Pons (tissue), 1 donor: ENCODE results near the gene MRPS30.
"Not testable (repeated sequence)": the region's sequence is repeated elsewhere in the genome, so short reads cannot be mapped to it uniquely, and the experiment has no call there.

Experiments used
- DNase-seq: peaks from one replicate; pipeline ENCODE4 v3.0.0-alpha.2; 2016; ENCODE audit warnings: low spot score

MRPS30 gene

DNA sequence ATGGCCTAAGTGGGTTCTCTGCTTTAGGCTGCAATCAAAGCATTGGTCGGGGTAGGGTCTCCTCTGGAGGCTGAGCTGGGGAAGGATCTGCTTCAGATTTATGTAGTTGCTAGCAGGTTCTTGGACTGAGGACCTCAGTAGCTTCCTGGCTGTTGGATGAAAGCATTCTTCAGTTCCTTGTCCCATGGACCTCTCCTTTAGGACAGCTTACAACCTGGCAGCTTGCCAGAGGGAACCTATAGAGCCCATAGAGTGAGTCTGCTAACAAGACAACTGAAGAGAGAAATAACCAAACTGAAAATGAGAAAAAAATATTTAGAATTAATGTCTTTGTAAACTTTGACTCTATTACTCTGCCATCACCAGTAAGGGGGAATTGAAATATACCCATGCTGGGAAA lies 12.4 kb downstream of the MRPS30 start:
- DNase-seq = no peak

DNA sequence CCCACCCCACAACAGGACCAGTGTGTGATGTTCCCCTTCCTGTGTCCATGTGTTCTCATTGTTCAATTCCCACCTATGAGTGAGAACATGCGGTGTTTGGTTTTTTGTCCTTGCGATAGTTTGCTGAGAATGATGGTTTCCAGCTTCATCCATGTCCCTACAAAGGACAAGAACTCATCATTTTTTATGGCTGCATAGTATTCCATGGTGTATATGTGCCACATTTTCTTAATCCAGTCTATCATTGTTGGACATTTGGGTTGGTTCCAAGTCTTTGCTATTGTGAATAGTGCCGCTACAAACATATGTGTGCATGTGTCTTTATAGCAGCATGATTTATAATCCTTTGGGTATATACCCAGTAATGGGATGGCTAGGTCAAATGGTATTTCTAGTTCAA lies 15.9 kb downstream of the MRPS30 start:
- DNase-seq = not testable (repeated sequence)

DNA sequence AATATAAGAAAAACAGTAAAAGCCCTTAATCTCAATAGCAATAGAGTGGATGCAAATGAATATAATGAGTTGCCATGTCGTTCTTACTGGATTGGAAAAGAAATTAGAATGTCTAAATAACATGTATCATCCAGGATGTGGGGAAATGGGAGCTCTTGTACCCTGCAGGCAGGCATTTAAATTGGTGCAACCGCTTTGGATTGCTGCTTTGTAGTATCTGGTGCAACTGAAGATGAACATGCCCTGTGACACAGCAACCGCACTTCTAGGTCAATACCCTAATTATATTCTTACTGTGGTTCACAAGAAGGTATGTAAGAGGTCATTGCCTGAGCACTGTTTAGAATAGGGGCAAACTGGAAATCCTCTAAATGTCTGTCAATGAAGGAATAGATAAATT lies 18.9 kb downstream of the MRPS30 start:
- no peak for DNase-seq

DNA sequence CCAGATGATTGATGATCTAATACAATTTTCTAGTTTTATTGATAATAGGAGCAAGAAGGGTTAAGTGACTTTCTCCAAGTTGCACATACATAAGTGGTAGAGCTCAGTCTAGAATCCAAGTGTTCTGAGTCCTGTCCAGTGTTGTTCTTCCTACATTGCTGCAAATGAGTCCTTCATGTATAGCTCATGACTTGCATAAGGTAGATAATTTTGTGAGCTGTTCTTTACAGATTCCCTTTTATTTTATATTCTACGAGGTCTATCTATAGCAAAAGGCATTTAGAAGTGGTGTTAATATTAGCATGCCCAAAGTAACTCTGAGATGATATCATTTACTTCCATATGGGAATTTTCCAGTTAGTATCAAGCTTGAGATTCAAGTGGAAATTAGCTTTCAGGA lies 20.0 kb downstream of the MRPS30 start:
- no peak for DNase-seq

DNA sequence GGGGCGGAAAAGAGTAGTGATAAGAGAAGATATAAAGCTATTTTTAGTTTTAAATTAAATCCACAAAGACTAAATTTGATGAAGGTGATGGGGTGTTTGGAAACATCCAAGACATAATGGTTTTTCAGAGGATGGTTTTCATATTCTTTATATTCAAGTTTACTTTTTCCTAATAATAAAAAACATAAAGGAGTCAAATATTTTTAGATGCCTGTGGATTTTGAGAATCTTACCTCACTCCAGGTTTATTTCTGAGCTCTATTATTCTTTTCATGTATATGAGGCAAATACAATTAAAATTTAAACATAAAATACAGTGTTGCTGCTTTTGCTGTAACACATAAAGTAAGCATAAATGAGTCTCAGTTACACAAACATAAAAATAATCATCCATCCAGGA lies 22.2 kb downstream of the MRPS30 start:
- DNase-seq = no peak

DNA sequence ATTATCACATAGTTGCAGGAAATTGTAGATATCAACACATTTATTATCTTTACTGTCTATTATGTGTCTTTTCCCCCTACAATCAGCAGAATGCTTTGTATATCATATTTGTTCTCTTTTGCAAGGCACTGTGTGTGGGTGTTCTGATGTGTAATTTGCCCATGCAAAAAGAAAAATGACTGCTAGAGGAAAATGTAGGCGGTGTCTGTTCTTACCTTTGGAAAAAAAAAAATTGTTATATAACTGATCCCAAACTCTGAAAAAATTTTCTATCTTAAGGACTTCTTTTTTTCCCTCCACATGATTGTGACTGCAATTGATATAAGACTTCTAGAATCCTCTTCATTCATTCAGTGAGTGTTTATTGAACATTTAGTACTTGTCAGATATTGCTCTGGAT lies 24.5 kb downstream of the MRPS30 start:
- DNase-seq = no peak

DNA sequence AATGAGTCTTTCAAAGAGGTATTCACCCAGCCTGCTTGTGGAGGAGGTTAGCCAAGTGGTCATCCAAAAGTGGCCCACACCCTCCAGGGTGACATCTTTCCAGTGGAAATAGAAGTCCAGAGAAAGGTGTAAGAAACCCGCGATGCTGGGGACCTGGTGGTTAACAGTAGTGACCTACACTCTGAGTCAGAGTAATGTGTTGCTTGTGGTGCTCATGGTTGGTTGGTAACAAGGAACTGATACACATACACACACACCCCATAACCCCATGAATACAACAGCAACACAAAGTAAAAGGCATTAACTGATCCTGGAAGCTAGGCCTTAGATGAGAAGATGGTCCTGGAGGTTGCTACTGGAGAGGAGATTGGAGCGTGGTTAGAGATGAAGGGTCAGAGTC lies 26.9 kb downstream of the MRPS30 start:
- DNase-seq = no peak

DNA sequence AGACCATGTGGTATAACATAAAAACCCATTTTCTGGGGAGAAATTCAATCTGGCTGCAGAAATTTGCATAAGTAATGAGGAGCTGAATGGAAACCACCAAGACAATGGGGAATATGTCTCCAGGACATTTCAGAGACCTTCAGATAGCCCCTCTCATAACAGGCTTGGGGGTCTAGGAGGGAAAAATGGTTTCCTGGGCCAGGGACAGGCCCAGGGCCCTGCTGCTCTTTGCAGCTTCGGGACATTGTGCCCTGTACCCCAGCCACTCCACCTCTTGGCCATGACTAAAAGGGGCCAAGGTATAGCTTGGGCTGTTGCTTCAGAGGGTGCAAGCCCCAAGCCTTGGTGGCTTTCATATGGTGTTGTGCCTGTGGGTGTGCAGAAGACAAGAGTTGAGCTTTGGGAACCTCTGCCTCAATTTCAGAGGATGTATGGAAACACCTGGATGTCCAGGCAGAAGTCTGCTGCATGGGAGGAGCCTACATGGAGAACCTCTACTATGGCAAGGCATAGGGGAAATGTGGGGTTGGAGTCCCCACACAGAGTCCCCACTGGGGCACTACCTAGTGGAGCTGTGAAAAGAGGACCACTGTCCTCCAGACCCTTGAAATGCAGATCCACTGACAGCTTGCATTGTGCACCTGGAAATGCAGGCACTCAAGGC lies 30.4 kb downstream of the MRPS30 start:
- no peak for DNase-seq

DNA sequence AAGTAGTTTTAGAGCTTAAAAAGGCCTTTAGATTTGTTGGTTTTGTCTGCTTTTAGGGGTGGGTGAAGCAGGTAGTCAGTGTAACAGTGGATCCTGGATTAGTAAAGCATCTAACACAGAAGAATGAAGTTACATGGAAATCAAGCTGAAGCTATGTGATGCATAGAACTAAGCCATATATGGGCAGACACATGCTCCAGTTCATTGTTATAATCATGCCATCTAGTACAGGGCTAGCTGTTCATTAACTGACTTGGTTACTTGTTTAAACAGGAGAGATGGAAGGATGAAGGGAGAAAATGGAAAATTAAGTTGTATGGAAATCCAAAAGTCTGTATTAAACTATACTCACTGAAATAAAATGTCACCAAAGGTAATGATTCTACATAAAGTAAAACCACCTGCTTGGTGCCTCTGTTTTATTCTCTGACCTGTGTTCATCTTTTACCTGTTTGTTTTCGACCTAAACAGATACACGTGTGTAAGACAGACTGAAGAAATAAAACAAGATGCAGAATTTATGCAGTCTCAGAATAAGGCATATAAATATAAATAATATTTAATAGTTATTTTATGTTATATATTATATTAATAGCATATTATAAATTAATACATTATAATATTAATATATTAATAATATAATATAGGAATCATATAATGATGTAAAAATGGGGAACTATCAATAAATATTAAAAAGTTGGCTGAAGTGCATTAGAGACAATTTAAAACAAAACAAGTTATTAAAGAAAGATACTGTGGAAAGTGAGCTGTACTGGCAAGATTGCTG lies 33.9 kb downstream of the MRPS30 start:
- DNase-seq = no peak

DNA sequence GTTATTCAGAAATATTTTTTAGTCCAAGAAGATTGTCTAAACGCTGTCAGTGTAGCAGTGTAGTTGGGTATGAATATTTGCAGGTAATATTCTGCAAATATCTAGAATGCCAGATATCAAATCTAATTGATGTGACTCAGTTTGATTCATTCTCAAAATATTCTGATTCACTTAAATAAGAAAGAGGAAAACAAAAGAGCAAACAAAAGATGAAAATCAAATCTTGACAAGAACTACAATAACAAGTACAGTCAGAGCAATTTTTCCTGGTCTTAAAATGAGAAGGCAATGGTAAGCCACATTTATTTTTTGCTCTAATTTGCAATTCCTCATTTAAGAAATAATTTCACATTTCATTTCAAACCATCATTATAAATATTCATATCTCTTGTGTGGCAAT lies 36.0 kb downstream of the MRPS30 start:
- no peak for DNase-seq

DNA sequence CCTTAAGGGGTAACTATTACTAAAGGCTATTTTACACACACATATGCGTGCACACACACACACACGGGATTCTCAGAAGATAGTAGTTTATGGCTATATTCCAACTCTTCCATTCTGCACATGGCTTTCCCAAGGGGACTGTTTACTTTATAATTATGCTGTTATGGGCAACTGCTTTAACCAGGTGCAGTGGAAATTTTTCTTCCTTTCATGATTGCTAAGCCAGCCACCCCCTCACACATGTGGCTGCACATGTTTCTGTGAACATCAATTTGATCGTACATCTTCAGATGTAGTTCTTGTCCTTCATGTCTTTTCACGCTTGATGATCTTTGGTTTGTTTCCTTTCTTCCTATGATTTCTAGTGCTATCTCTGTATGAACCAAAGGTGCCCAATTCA lies 37.0 kb downstream of the MRPS30 start:
- no peak for DNase-seq

DNA sequence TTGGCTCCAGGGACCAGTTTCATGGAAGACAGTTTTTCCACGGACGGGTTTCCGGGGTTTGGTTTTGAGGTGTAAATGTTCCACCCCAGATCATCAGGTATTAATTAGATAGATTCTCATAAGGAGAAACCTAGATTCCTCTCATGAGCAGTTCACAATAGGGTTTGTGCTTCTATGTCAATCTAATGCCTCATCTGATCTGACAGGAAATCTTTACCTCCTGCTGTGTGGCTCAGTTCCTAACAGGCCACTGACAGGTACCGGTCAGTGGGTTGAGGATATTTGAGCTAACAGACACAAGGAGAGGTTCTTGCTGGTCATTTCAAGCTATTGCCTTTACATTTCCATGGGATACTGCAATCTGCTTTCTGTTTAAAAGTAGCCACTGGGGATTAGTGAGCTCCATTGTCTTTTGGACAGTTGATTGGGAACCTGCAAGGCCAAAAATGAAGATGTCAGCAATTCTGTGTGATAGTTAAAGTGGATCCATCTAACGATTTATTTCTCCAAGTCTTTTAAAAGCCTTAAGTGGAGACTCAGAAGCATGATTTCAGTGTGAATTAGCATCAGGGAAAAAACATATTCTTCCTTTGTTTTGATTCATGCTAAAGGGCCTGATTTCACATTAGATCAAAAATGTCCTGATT lies 38.6 kb downstream of the MRPS30 start:
- no peak for DNase-seq

DNA sequence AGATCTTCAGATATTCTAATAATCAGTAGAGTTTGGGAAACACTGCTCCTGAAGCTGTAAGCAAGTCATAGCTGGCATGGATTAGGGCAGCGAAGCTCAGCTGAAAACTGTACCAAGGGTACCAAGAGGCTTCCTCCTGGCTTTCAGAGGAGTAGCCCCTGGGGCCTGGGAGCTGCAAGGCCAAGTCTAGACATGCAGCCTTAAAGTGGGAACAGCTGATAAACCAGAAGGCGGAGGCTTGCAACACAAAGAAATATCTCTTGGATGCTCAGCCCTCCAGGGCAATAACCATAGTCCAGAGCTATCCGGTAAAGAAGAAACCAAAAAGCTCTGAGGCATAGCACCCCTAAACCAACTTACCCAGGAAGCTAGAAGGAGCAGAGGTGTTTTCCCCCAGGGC lies 51.5 kb downstream of the MRPS30 start:
- no peak for DNase-seq

DNA sequence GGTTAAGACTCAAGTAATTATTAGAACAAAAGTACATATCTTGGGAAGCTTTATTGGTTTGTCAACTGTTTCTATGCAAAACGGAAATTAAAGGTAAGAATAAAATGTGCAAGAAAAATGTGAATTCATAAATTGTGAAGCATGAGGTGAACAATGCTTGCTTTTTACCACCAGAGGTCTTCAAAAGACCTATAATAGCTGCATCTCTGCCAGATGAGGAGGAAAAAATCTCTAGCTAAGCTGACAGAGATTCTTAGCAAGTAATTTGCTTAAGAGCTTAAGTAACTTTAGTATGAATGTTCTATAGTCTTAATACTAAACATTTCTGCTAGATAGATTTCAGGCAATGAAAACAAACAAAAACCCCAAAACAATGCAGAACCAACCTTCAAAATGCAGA lies 54.1 kb downstream of the MRPS30 start:
- DNase-seq = no peak
